ENCODE results near the gene CASQ2. TPM values are rescaled to one million over a fixed set of nuclear protein-coding genes. Genes with fewer than 3 reads are reported as not detected.

Gene CASQ2
- total and polyA plus RNA-seq, 2 of the 13 experiments (the other 11 are each of a cell fraction or from before 2014, with no cell fraction given), result not detected

GRCh38 chr1:115796897-115797296, 28.4 kb upstream of the CASQ2 start:
- Histone ChIP-seq H3K79me2 (ENCODE audit: insufficient read depth, low read length) (no peaks in the 10 kb centered on the region), H3K4me1 (ENCODE audit: insufficient read depth, low read length) (no peaks in the 10 kb centered on the region), H3K27me3 (ENCODE audit: control insufficient read depth in 1 of 2, insufficient read depth in 2 of 2, low read length in 2 of 2) (no peaks in the 10 kb centered on the region), H3K9ac (ENCODE audit: insufficient read depth, low read depth, low read length) (no peak overlapping the region), H3K27ac (ENCODE audit: extremely low read length, insufficient read depth, low read length) (no peak overlapping the region), H2AFZ (ENCODE audit: low read length) (no peak overlapping the region), H4K20me1 (ENCODE audit: insufficient read depth, low read length) (no peaks in the 10 kb centered on the region), H3K36me3 (replicated peaks in 1 of 2; ENCODE audit: control insufficient read depth in 1 of 2, insufficient read depth in 2 of 2, low read length in 2 of 2) (no peaks in the 10 kb centered on the region), H3K4me2 (ENCODE audit: low read depth, low read length) (no peak overlapping the region), H3K4me3 (replicated peaks in 1 of 3; ENCODE audit: insufficient read depth in 1 of 3, low read depth in 2 of 3, low read length in 3 of 3) (no peak overlapping the region), H3K9me3 (ENCODE audit: low read length) (no peaks in the 10 kb centered on the region)
- BruUV-seq (replicated peaks), result no TSS peak
- FAIRE-seq (no peak), DNase-seq (ENCODE audit: low spot score) (no peak), ATAC-seq (no peak)
- 9% methylated on average over 5 of the region's 5 CpGs for WGBS (ENCODE audit: low lambda C conversion rate)
- in situ Hi-C loops (cut with HindIII; ENCODE audit: extremely low pct_ligation_motif_present, low pct_unique_long_range_greater_than_20kb), result no loop called here
- ChIA-PET POLR2A (no interaction called here), CTCF (ENCODE audit: low intra/inter-chr PET ratio, low total read pairs) (no interaction called here)
- TF ChIP-seq ZNF160 (CRISPR knock-in tag; IDR thresholded peaks at IDR 0.05), result no peak
- TF ChIP-seq MLLT10 (CRISPR knock-in tag; IDR thresholded peaks at IDR 0.05), result no peak
- TF ChIP-seq NFIC (IDR thresholded peaks at IDR 0.05; ENCODE audit: low read length), result no peak
- TF ChIP-seq HDAC2 (CRISPR knock-in tag; IDR thresholded peaks at IDR 0.05), result no peak
- TF ChIP-seq MAX (IDR thresholded peaks at IDR 0.05), result no peak
- no peak for TF ChIP-seq ZNF274 (CRISPR knock-in tag; IDR thresholded peaks at IDR 0.05)
- TF ChIP-seq ADNP (CRISPR knock-in tag; IDR thresholded peaks at IDR 0.05), result no peak
- TF ChIP-seq ZFX (CRISPR knock-in tag; IDR thresholded peaks at IDR 0.05; ENCODE audit: low read depth), result no peak
- no peak for TF ChIP-seq NFAT5 (CRISPR knock-in tag; IDR thresholded peaks at IDR 0.05)
- no peak for TF ChIP-seq FUBP1 (CRISPR knock-in tag; IDR thresholded peaks at IDR 0.05; ENCODE audit: borderline replicate concordance)
- intact Hi-C loops (cut with micrococcal nuclease; ENCODE audit: unreplicated experiment), result no loop called here
